Activated T-helper 2 cell treated with anti-CD3 and anti-CD28 coated beads, Interferon-gamma antibody, Interleukin-2, Interleukin-4, amounts not matched to agents 10 μg/mL and 5 μg/mL and 100 μg/mL, durations not matched to agents 14 hours and 24 hours and 36 hours (primary cell): ENCODE measurements around the gene NLGN1. TPM values are rescaled to one million over a fixed set of nuclear protein-coding genes. Genes with fewer than 3 reads are reported as not detected.

ENCODE experiments used
- DNase-seq: peaks from one replicate; pipeline ENCODE4 v3.0.0; 2021; ENCODE audit warnings: low spot score
- H3K27ac Mint-ChIP-seq: one replicate; pipeline ENCODE4 v1.8.0; 2021; ENCODE audit warnings: mixed read lengths
- H3K27me3 Mint-ChIP-seq: one replicate; pipeline ENCODE4 v1.8.0; 2021; ENCODE audit warnings: low read depth, mixed read lengths
- H3K36me3 Mint-ChIP-seq: one replicate; pipeline ENCODE4 v1.8.0; 2021; ENCODE audit warnings: low read depth, mixed read lengths
- H3K4me1 Mint-ChIP-seq: one replicate; pipeline ENCODE4 v1.8.0; 2021; ENCODE audit warnings: low read depth, mixed read lengths
- H3K4me3 Mint-ChIP-seq: one replicate; pipeline ENCODE4 v1.8.0; 2021; ENCODE audit warnings: low read depth, mild to moderate bottlenecking, moderate library complexity, mixed read lengths
- H3K9me3 Mint-ChIP-seq: one replicate; pipeline ENCODE4 v1.8.0; 2021; ENCODE audit warnings: mixed read lengths
- intact Hi-C: fragments of 100-400 bp; cut with micrococcal nuclease; formaldehyde crosslinking; loops from one replicate; pipeline ENCODE4 v1.15.1; 2023
- total RNA-seq: library from RNA; stranded (reverse); gene quantifications from 2 replicates; pipeline ENCODE4 v1.2.3, GENCODE V29; 2022

NLGN1 gene
- total RNA-seq, 1 donor from 2014 or later, result not detected

DNA sequence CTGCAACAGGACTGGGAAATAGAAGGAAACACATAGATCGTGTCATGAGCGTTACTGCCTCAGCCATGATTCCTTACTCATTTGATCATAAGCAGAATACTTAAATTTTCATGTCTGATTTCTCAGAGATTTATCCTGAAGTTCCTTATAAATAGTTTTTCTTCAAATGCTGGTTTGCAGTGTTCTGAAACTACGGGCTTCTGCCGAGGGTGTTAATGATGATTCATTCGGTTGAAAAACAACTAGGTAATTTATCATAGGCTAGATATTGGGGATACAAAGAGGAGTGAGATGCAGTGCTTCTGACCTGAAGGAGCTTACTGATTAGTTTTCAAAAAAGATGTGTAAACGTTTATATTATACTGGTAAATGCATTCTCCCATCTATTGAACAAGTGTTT is 428.9 kb downstream of the NLGN1 start:
- peaks cover 4% of the 10 kb centered on the region for H3K9me3 Mint-ChIP-seq
- H3K4me3 Mint-ChIP-seq, result no peak overlapping the region
- no peaks in the 10 kb centered on the region for H3K27me3 Mint-ChIP-seq
- no peaks in the 10 kb centered on the region for H3K36me3 Mint-ChIP-seq
- no peak overlapping the region for H3K27ac Mint-ChIP-seq
- intact Hi-C loops, result no loop called here
- DNase-seq, result no peak
- H3K4me1 Mint-ChIP-seq, result no peaks in the 10 kb centered on the region

- Mint-ChIP-seq H3K27ac (no peak overlapping the region), H3K36me3 (no peaks in the 10 kb centered on the region), H3K4me3 (no peak overlapping the region), H3K27me3 (no peaks in the 10 kb centered on the region), H3K9me3 (peaks cover 4% of the 10 kb centered on the region), H3K4me1 (no peaks in the 10 kb centered on the region)
- DNase-seq, result no peak
- intact Hi-C loops, result no loop called here
Observed at GRCh38 chr3:173826901-173827609, 429.5 kb downstream of the NLGN1 start.

DNA sequence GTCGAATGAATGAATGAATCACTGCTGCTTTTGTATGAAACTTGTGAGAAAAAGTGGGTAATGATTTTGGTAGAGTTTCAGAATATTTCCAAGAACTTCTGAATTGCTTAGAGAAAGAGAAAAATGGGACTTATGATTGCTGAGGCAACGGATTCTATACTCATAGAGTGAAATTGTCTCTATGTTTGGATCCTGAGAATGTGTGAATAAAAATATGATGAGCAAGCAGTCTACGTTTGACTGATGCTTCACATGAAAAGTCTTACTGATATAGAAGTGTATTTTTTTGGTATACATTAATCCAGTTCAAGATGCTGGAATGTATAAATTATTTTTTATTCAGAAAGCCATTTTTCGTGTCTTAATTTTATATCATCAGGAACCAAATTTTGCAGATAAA is 441.1 kb downstream of the NLGN1 start:
- H3K4me3 Mint-ChIP-seq, result no peak overlapping the region
- H3K27ac Mint-ChIP-seq, result no peak overlapping the region
- intact Hi-C loops, result no loop called here
- DNase-seq, result no peak
- H3K4me1 Mint-ChIP-seq, result no peaks in the 10 kb centered on the region
- H3K36me3 Mint-ChIP-seq, result no peaks in the 10 kb centered on the region
- peaks cover 3% of the 10 kb centered on the region for H3K9me3 Mint-ChIP-seq
- H3K27me3 Mint-ChIP-seq, result no peaks in the 10 kb centered on the region

DNA sequence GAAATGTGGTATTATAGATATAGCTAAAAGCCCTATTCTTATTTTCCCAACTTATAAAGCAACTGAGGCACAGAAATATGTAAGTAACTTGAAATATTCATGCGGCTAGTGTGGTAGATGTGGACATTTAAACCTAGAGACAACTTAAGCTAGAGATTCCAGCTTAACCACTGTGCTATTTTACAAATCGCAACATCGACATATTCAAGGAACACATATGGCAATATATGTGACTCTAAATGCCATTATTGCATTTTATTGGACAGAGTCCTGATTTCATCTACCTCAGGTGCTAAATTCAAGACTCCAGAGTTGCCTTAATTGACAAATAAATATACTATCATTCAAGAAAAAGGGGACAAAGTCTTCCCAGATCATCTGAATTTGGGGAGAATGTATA is 442.3 kb downstream of the NLGN1 start:
- Mint-ChIP-seq H3K9me3 (peaks cover 3% of the 10 kb centered on the region), H3K36me3 (no peaks in the 10 kb centered on the region), H3K27ac (no peak overlapping the region), H3K4me1 (no peaks in the 10 kb centered on the region), H3K4me3 (no peak overlapping the region), H3K27me3 (no peaks in the 10 kb centered on the region)
- intact Hi-C loops, result no loop called here
- DNase-seq, result no peak

DNA sequence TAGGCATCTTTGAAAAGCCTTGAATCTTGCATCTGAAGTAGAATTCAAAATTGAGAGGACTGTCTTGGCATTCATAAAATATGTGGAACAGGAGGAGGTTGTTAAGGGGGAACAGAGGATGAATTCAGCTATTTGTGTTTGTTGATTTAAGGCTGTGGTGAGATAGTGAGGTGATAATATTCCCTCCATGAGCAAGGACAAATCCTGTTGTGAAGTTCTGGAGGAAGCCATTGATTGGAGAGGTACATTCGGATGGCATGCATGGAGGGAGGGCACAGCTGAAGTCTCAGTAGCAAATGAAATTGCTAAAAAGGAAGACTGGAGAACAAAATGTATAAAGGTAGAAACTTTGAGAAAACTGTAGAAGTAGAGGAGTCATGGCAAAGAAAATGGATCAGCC is 443.8 kb downstream of the NLGN1 start:
- intact Hi-C loops, result no loop called here
- Mint-ChIP-seq H3K4me3 (no peak overlapping the region), H3K36me3 (no peaks in the 10 kb centered on the region), H3K27ac (no peak overlapping the region), H3K4me1 (no peaks in the 10 kb centered on the region), H3K9me3 (peaks cover 3% of the 10 kb centered on the region), H3K27me3 (no peaks in the 10 kb centered on the region)
- DNase-seq, result no peak

DNA sequence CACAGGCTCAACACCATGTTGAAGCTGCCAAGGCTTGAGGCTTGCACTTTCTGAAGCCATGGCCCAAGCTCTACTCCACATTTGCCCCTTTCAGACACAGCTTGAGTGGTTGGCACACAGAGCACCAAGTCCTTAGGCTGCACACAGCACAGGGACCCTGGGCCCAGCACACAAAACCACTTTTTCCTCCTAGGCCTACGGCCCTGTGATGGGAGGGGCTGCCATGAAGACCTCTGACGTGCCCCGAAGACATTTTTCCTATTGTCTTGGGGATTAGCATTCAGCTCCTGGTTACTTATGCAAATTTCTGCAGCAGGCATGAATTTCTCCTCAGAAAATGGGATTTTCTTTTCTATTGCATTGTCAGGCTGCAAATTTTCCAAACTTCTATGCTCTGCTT is 445.5 kb downstream of the NLGN1 start:
- peaks cover 3% of the 10 kb centered on the region for H3K9me3 Mint-ChIP-seq
- intact Hi-C loops, result no loop called here
- H3K27me3 Mint-ChIP-seq, result no peaks in the 10 kb centered on the region
- no peak overlapping the region for H3K4me3 Mint-ChIP-seq
- H3K4me1 Mint-ChIP-seq, result no peaks in the 10 kb centered on the region
- no peak for DNase-seq
- no peaks in the 10 kb centered on the region for H3K36me3 Mint-ChIP-seq
- H3K27ac Mint-ChIP-seq, result no peak overlapping the region

- no peak overlapping the region for H3K27ac Mint-ChIP-seq
Observed at GRCh38 chr3:173846584-173846983, 449.0 kb downstream of the NLGN1 start.

GRCh38 chr3:173849489-173849888 is 451.9 kb downstream of the NLGN1 start:
- intact Hi-C loops, result no loop called here
- Mint-ChIP-seq H3K27ac (no peak overlapping the region), H3K27me3 (no peaks in the 10 kb centered on the region)

More at GRCh38 chr3:173846584-173846983, 449.0 kb downstream of the NLGN1 start:
- no peaks in the 10 kb centered on the region for H3K27me3 Mint-ChIP-seq
- intact Hi-C loops, result no loop called here
- H3K4me3 Mint-ChIP-seq, result no peak overlapping the region
- no peaks in the 10 kb centered on the region for H3K9me3 Mint-ChIP-seq
- DNase-seq, result no peak
- H3K4me1 Mint-ChIP-seq, result no peaks in the 10 kb centered on the region
- no peaks in the 10 kb centered on the region for H3K36me3 Mint-ChIP-seq

GRCh38 chr3:173857154-173857553 is 459.6 kb downstream of the NLGN1 start:
- H3K9me3 Mint-ChIP-seq, result no peaks in the 10 kb centered on the region
- intact Hi-C loops, result no loop called here
- H3K27me3 Mint-ChIP-seq, result no peaks in the 10 kb centered on the region
- H3K27ac Mint-ChIP-seq, result no peak overlapping the region
- no peaks in the 10 kb centered on the region for H3K36me3 Mint-ChIP-seq
- H3K4me3 Mint-ChIP-seq, result no peak overlapping the region
- DNase-seq, result no peak
- no peaks in the 10 kb centered on the region for H3K4me1 Mint-ChIP-seq

More at GRCh38 chr3:173849489-173849888, 451.9 kb downstream of the NLGN1 start:
- Mint-ChIP-seq H3K36me3 (no peaks in the 10 kb centered on the region), H3K4me3 (no peak overlapping the region), H3K9me3 (no peaks in the 10 kb centered on the region), H3K4me1 (no peaks in the 10 kb centered on the region)
- no peak for DNase-seq

GRCh38 chr3:173862701-173863100 is 465.2 kb downstream of the NLGN1 start:
- no peak overlapping the region for H3K27ac Mint-ChIP-seq
- H3K36me3 Mint-ChIP-seq, result no peaks in the 10 kb centered on the region
- no peak for DNase-seq
- no peaks in the 10 kb centered on the region for H3K27me3 Mint-ChIP-seq
- H3K9me3 Mint-ChIP-seq, result no peaks in the 10 kb centered on the region
- intact Hi-C loops, result no loop called here
- H3K4me3 Mint-ChIP-seq, result no peak overlapping the region
- no peaks in the 10 kb centered on the region for H3K4me1 Mint-ChIP-seq

GRCh38 chr3:173863551-173863950 is 466.0 kb downstream of the NLGN1 start:
- H3K36me3 Mint-ChIP-seq, result no peaks in the 10 kb centered on the region
- no peaks in the 10 kb centered on the region for H3K4me1 Mint-ChIP-seq
- no peak overlapping the region for H3K27ac Mint-ChIP-seq
- no peak overlapping the region for H3K4me3 Mint-ChIP-seq
- no peak for DNase-seq
- intact Hi-C loops, result no loop called here
- no peaks in the 10 kb centered on the region for H3K9me3 Mint-ChIP-seq
- no peaks in the 10 kb centered on the region for H3K27me3 Mint-ChIP-seq

- Mint-ChIP-seq H3K27ac (no peak overlapping the region), H3K4me1 (no peaks in the 10 kb centered on the region), H3K27me3 (no peaks in the 10 kb centered on the region), H3K9me3 (no peaks in the 10 kb centered on the region), H3K36me3 (no peaks in the 10 kb centered on the region), H3K4me3 (no peak overlapping the region)
- intact Hi-C loops, result no loop called here
- no peak for DNase-seq
Observed at GRCh38 chr3:173865900-173866498, 468.5 kb downstream of the NLGN1 start.

GRCh38 chr3:173869766-173870165 is 472.2 kb downstream of the NLGN1 start:
- Mint-ChIP-seq H3K4me3 (no peak overlapping the region), H3K9me3 (no peaks in the 10 kb centered on the region), H3K4me1 (no peaks in the 10 kb centered on the region), H3K36me3 (no peaks in the 10 kb centered on the region), H3K27ac (no peak overlapping the region), H3K27me3 (no peaks in the 10 kb centered on the region)
- intact Hi-C loops, result no loop called here
- DNase-seq, result no peak
